Activated naive CD8-positive, alpha-beta T cell treated with anti-CD3 and anti-CD28 coated beads, Interleukin-2, amount 50 U/mL, for 24 hours (primary cell): Measurements from ENCODE around the gene TMEM198.
A peak's percentile ranks its signal among the peaks of the same experiment; 100 is the strongest.

Experiments
- ATAC-seq: fragments of 150-1000 bp; cut with Tn5 transposase; one replicate; pipeline ENCODE4 v1.10.0; 2021
- DNase-seq: peaks from one replicate; pipeline ENCODE4 v3.0.0; 2021
- H3K27ac Mint-ChIP-seq: one replicate; pipeline ENCODE4 v1.8.0; 2021; ENCODE audit warnings: mild to moderate bottlenecking, mixed read lengths
- H3K27me3 Mint-ChIP-seq: one replicate; pipeline ENCODE4 v1.8.0; 2021; ENCODE audit warnings: mixed read lengths
- H3K36me3 Mint-ChIP-seq: one replicate; pipeline ENCODE4 v1.8.0; 2021; ENCODE audit warnings: low read depth, mixed read lengths
- H3K4me1 Mint-ChIP-seq: one replicate; pipeline ENCODE4 v1.8.0; 2021; ENCODE audit warnings: mixed read lengths
- H3K4me3 Mint-ChIP-seq: one replicate; pipeline ENCODE4 v1.8.0; 2021; ENCODE audit warnings: mild to moderate bottlenecking, moderate library complexity, mixed read lengths
- H3K9me3 Mint-ChIP-seq: one replicate; pipeline ENCODE4 v1.8.0; 2021; ENCODE audit warnings: mixed read lengths

The TMEM198 gene, protein sequence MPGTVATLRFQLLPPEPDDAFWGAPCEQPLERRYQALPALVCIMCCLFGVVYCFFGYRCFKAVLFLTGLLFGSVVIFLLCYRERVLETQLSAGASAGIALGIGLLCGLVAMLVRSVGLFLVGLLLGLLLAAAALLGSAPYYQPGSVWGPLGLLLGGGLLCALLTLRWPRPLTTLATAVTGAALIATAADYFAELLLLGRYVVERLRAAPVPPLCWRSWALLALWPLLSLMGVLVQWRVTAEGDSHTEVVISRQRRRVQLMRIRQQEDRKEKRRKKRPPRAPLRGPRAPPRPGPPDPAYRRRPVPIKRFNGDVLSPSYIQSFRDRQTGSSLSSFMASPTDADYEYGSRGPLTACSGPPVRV

GRCh38 chr2:219543596-219544358 is at the start of gene TMEM198, which contains the start of gene CHPF:
Gene TMEM198, plus strand, starts transcription at chr2:219544028. Its CDS starts 700 bp downstream, at chr2:219544728.
Gene CHPF, minus strand, starts transcription at chr2:219543809. Its CDS starts 271 bp downstream, at chr2:219543538.
- H3K9me3 Mint-ChIP-seq, result no peaks in the 10 kb centered on the region
- H3K36me3 Mint-ChIP-seq, result peaks cover 6% of the 10 kb centered on the region
- H3K27ac Mint-ChIP-seq, result peak within 1 kb of the TSS; percentile 72
- H3K4me3 Mint-ChIP-seq, result peak within 1 kb of the TSS; percentile 92
- DNase-seq (peak; percentile 95), ATAC-seq (peak; percentile 79)
- peaks cover 18% of the 10 kb centered on the region for H3K27me3 Mint-ChIP-seq
- H3K4me1 Mint-ChIP-seq, result peaks cover 24% of the 10 kb centered on the region

GRCh38 chr2:219494952-219495530 is 48.8 kb upstream of the TMEM198 start:
- H3K36me3 Mint-ChIP-seq, result no peaks in the 10 kb centered on the region
- no peak for ATAC-seq
- H3K27me3 Mint-ChIP-seq, result peaks cover 50% of the 10 kb centered on the region
- no peak for DNase-seq
- no peak overlapping the region for H3K4me3 Mint-ChIP-seq
- no peak overlapping the region for H3K27ac Mint-ChIP-seq
- no peaks in the 10 kb centered on the region for H3K9me3 Mint-ChIP-seq
- peaks cover 26% of the 10 kb centered on the region for H3K4me1 Mint-ChIP-seq

GRCh38 chr2:219495531-219496122 is 48.2 kb upstream of the TMEM198 start:
- H3K4me1 Mint-ChIP-seq, result peaks cover 30% of the 10 kb centered on the region
- no peak overlapping the region for H3K4me3 Mint-ChIP-seq
- DNase-seq (peak; percentile 73), ATAC-seq (peak; percentile 26)
- H3K9me3 Mint-ChIP-seq, result no peaks in the 10 kb centered on the region
- H3K27ac Mint-ChIP-seq, result no peak overlapping the region
- no peaks in the 10 kb centered on the region for H3K36me3 Mint-ChIP-seq
- H3K27me3 Mint-ChIP-seq, result peaks cover 50% of the 10 kb centered on the region

GRCh38 chr2:219496247-219496824 is 47.5 kb upstream of the TMEM198 start:
- peaks cover 50% of the 10 kb centered on the region for H3K27me3 Mint-ChIP-seq
- H3K36me3 Mint-ChIP-seq, result no peaks in the 10 kb centered on the region
- no peak overlapping the region for H3K4me3 Mint-ChIP-seq
- ATAC-seq (no peak), DNase-seq (no peak)
- H3K4me1 Mint-ChIP-seq, result peaks cover 32% of the 10 kb centered on the region
- no peaks in the 10 kb centered on the region for H3K9me3 Mint-ChIP-seq
- no peak overlapping the region for H3K27ac Mint-ChIP-seq

DNA sequence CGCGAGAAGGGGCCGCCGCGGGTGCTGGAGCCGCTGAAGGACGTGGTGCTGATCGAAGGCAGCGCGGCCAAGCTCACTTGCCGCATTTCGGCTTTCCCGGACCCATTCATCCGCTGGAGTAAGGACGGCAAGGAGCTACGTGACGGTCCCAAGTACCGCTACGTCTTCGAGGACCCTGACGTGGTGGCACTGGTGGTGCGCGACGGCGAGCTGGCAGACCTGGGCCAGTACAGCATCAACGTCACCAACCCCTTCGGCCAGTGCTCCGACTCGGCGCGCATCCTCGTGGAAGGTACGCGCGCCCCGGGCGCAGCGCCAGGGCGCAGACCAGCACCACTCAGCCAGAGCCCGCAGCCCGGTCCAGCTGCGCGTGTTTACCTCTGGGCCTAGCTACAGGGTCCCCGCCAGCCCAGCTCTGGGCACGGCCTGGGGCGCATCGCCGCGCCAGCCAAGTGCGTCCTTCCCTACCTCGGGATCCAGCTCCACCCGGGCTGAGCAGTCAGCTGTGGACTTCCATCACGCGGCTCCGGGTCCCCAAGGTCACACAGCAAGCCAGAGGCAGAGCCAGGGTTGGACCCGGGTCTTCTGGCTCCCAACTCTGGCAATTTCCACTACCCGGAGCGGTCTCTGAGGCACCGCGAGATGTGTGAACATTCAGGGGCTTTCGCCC is 46.9 kb upstream of the TMEM198 start:
- Mint-ChIP-seq H3K9me3 (no peaks in the 10 kb centered on the region), H3K27me3 (peaks cover 50% of the 10 kb centered on the region), H3K4me1 (peaks cover 32% of the 10 kb centered on the region), H3K4me3 (peak overlapping the region; percentile 95), H3K36me3 (no peaks in the 10 kb centered on the region), H3K27ac (no peak overlapping the region)
- ATAC-seq (no peak), DNase-seq (no peak)

- Mint-ChIP-seq H3K9me3 (no peaks in the 10 kb centered on the region), H3K4me3 (peak overlapping the region; percentile 95), H3K27me3 (peaks cover 50% of the 10 kb centered on the region), H3K4me1 (peaks cover 32% of the 10 kb centered on the region), H3K27ac (peak overlapping the region; percentile 90), H3K36me3 (peaks cover 1% of the 10 kb centered on the region)
- ATAC-seq, result no peak
- DNase-seq, result peak; percentile 48
Measured at GRCh38 chr2:219497495-219498279, 46.1 kb upstream of the TMEM198 start.

DNA sequence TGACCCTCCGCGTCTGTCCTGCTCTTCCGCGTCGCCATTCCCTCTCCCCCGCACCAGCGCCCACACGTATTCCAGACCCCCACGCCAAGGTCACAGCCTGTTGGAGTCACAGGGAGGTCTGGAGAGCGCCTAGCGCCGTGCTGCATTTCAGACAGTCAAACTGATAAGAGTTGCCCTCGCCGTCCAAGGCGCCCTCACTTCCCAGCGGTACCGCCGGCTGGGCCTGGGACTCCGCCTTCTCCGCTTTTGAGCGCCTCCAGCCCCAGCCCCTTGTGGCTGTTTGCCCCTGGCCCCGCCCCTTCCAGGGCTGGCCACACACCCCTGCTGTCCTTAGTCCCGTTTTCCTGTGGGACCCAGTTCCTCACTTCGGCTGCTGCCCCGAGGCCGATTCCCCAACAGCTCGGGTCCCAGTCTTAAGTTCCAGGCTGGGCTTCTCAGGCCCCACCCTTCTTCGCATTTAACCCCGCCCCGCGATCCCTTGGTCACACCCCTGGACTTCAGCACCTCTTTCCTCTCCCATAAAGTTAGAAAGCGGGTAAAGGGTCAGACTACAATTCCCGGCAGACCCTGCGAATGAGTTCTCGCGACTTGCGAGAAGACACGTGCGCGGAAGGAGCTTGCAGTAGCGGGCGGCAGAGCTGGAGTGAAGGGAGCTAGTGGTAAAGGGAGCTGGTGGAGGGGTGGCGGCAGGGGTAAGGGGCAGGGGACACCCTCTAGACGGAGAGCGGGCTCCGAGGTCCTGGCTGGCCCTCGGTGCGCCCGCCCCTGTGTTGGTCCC is 45.4 kb upstream of the TMEM198 start, which contains the start of gene GMPPA:
Gene GMPPA (plus strand): TSS at position 612 of the 778 bp plus-strand sequence. CDS start 1,085 bp downstream, outside the sequence.
- peaks cover 2% of the 10 kb centered on the region for H3K36me3 Mint-ChIP-seq
- peak; percentile 94 for ATAC-seq
- peak within 1 kb of the TSS; percentile 95 for H3K4me3 Mint-ChIP-seq
- H3K4me1 Mint-ChIP-seq, result peaks cover 32% of the 10 kb centered on the region
- peak; percentile 92 for DNase-seq
- no peaks in the 10 kb centered on the region for H3K9me3 Mint-ChIP-seq
- H3K27me3 Mint-ChIP-seq, result peaks cover 45% of the 10 kb centered on the region
- H3K27ac Mint-ChIP-seq, result peak within 1 kb of the TSS; percentile 90

- DNase-seq (no peak), ATAC-seq (no peak)
- peak overlapping the region; percentile 95 for H3K4me3 Mint-ChIP-seq
- H3K27ac Mint-ChIP-seq, result peak overlapping the region; percentile 90
- H3K4me1 Mint-ChIP-seq, result peaks cover 32% of the 10 kb centered on the region
- no peaks in the 10 kb centered on the region for H3K9me3 Mint-ChIP-seq
- H3K27me3 Mint-ChIP-seq, result peaks cover 41% of the 10 kb centered on the region
- H3K36me3 Mint-ChIP-seq, result peaks cover 6% of the 10 kb centered on the region
Measured at GRCh38 chr2:219499058-219499307, 44.8 kb upstream of the TMEM198 start.

DNA sequence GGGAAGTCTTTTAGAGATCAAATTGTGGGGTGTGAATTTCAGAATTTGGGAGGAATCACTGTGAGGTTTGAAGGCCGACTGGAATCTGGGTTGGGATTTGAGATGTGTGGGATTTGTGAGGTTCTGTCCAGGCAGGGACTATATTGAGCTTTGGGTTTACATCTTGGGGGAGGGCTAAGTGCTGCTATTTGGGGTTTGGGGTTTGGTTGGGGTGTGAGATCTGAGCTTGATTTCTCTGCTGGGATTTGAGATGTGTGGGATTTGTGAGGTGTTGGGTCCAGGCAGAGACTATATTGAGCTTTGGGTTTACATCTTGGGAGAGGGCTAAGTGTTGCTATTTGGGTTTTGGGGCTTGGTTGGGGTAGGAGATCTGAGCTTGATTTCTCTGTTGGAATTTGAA is 44.3 kb upstream of the TMEM198 start:
- peak overlapping the region; percentile 90 for H3K27ac Mint-ChIP-seq
- H3K9me3 Mint-ChIP-seq, result no peaks in the 10 kb centered on the region
- peaks cover 37% of the 10 kb centered on the region for H3K27me3 Mint-ChIP-seq
- ATAC-seq (no peak), DNase-seq (no peak)
- peak overlapping the region; percentile 95 for H3K4me3 Mint-ChIP-seq
- H3K4me1 Mint-ChIP-seq, result peaks cover 32% of the 10 kb centered on the region
- H3K36me3 Mint-ChIP-seq, result peaks cover 9% of the 10 kb centered on the region

DNA sequence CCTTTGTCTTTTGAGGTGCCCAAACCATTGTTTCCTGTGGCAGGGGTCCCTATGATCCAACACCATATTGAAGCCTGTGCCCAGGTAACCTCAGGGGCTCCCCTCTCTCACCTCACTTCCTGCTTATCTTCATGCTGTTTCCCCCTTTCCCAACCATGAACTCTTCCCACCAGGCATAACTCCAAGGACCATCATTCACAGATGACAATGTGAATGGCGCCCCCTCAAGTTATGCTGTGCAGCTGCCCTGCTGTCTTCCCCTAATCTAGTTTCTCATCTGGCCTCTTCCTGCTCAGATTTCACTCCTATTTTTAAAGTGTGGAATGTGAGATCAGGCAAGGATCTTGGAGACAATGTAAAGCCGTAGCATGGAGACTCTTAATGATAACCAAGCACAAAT is 43.7 kb upstream of the TMEM198 start:
- Mint-ChIP-seq H3K4me1 (peaks cover 32% of the 10 kb centered on the region), H3K36me3 (peaks cover 11% of the 10 kb centered on the region), H3K9me3 (no peaks in the 10 kb centered on the region), H3K4me3 (peak overlapping the region; percentile 95), H3K27me3 (peaks cover 32% of the 10 kb centered on the region), H3K27ac (no peak overlapping the region)
- DNase-seq (no peak), ATAC-seq (no peak)

DNA sequence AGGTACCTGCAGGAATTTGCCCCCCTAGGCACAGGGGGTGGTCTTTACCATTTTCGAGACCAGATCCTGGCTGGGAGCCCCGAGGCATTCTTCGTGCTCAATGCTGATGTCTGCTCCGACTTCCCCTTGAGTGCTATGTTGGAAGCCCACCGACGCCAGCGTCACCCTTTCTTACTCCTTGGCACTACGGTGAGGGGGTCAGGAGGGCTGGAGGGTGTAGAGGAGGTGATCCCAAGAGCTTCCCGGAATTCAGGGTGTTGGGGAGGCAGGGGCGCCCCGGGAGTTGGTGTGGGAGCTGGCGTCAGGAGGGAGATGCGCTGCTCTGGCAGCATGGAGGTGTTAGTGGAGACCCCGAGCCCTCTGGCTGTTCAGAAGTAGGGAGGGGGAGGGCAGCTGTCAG is 42.0 kb upstream of the TMEM198 start:
- Mint-ChIP-seq H3K27ac (no peak overlapping the region), H3K36me3 (peaks cover 14% of the 10 kb centered on the region), H3K27me3 (peaks cover 17% of the 10 kb centered on the region)

DNA sequence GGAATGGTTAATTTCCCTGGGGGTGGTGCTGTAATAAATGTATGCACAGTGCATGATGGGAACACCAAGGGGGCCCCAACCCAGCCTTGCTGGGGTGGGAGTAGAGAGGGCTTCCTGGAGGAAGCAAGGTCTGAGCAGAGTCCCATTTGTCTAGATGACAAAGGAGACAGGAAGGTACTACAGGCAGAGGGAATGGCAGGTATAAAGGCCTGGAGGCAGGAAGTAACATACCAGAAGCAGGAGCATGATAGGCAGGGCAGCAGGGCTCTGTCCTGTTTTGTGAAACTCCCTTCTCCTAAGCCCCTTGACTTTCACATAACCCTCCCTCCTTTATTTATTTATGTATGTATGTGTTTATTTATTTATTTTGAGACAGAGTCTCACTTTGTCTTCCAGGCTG is 41.2 kb upstream of the TMEM198 start:
- Mint-ChIP-seq H3K9me3 (no peaks in the 10 kb centered on the region), H3K36me3 (peaks cover 16% of the 10 kb centered on the region), H3K4me1 (peaks cover 25% of the 10 kb centered on the region), H3K4me3 (no peak overlapping the region), H3K27me3 (peaks cover 9% of the 10 kb centered on the region), H3K27ac (no peak overlapping the region)
- no peak for ATAC-seq
- DNase-seq, result no peak

More for the DNA sequence above, 42.0 kb upstream of the TMEM198 start:
- ATAC-seq, result no peak
- DNase-seq, result no peak
- H3K4me3 Mint-ChIP-seq, result no peak overlapping the region
- peaks cover 30% of the 10 kb centered on the region for H3K4me1 Mint-ChIP-seq
- no peaks in the 10 kb centered on the region for H3K9me3 Mint-ChIP-seq

- DNase-seq (no peak), ATAC-seq (no peak)
- Mint-ChIP-seq H3K9me3 (no peaks in the 10 kb centered on the region), H3K36me3 (peaks cover 16% of the 10 kb centered on the region), H3K4me1 (peaks cover 14% of the 10 kb centered on the region), H3K27me3 (peaks cover 13% of the 10 kb centered on the region), H3K27ac (no peak overlapping the region), H3K4me3 (no peak overlapping the region)
Measured at GRCh38 chr2:219505585-219505984, 38.2 kb upstream of the TMEM198 start.
